ENCODE data around the gene CAPS2.

CAPS2 gene

DNA sequence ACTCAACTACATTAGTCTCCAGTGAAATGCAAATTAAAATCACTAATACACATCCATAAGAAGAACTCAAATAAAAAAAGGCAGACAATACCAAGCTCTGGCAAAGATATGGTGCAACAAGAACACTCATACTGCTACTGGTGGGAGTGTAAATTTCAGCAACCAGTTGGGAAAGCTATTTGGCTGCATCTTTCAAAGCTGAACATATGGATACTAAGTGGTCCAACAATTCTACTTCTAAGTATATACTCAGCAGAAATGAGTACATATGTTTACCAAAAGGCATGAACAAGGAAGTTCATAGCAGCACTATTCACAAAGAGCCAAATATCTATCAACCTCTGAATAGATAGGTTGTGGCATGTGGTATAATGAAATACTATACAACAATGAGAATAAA lies 27.3 kb downstream of the CAPS2 start:
- no peak overlapping the region for H3K4me3 ChIP-seq (ENCODE audit: low read depth, low read length)
- TF ChIP-seq, protein P1, sequence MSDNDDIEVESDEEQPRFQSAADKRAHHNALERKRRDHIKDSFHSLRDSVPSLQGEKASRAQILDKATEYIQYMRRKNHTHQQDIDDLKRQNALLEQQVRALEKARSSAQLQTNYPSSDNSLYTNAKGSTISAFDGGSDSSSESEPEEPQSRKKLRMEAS (IDR thresholded peaks at IDR 0.05; ENCODE audit: low read depth, low read length): no peak
- TF ChIP-seq POLR2A (IDR thresholded peaks at IDR 0.05; ENCODE audit: extremely low read depth, insufficient read length) (no peak), MYC (IDR thresholded peaks at IDR 0.05; ENCODE audit: low read depth, low read length) (no peak)
- TF ChIP-seq, protein P2, sequence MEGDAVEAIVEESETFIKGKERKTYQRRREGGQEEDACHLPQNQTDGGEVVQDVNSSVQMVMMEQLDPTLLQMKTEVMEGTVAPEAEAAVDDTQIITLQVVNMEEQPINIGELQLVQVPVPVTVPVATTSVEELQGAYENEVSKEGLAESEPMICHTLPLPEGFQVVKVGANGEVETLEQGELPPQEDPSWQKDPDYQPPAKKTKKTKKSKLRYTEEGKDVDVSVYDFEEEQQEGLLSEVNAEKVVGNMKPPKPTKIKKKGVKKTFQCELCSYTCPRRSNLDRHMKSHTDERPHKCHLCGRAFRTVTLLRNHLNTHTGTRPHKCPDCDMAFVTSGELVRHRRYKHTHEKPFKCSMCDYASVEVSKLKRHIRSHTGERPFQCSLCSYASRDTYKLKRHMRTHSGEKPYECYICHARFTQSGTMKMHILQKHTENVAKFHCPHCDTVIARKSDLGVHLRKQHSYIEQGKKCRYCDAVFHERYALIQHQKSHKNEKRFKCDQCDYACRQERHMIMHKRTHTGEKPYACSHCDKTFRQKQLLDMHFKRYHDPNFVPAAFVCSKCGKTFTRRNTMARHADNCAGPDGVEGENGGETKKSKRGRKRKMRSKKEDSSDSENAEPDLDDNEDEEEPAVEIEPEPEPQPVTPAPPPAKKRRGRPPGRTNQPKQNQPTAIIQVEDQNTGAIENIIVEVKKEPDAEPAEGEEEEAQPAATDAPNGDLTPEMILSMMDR (IDR thresholded peaks at IDR 0.05; ENCODE audit: low read depth, low read length): no peak
- DNase-seq (ENCODE audit: low read depth): no peak

DNA sequence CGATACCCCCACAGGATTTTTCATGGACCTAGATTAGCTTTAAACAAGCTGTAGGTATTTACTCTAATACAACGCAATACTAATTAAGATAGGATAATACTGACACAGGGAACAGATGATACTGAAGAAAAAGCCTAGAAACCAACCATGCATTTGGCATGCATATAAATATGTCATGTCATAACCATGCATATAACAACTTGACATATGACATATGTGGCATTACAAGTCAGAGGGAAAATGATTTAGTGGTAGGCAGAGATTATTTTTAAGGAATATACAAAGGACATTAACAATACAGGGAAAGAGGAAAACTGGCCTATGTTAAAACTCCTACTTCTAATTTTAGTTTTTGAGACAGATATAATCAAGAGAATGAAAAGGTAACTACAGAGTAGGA lies 27.9 kb downstream of the CAPS2 start:
- no peak for DNase-seq (ENCODE audit: low read depth)
- TF ChIP-seq MYC (IDR thresholded peaks at IDR 0.05; ENCODE audit: low read depth, low read length) (no peak), POLR2A (IDR thresholded peaks at IDR 0.05; ENCODE audit: extremely low read depth, insufficient read length) (no peak)
- TF ChIP-seq, protein P1 (IDR thresholded peaks at IDR 0.05; ENCODE audit: low read depth, low read length): no peak
- TF ChIP-seq, protein P2 (IDR thresholded peaks at IDR 0.05; ENCODE audit: low read depth, low read length): no peak
- no peak overlapping the region for H3K4me3 ChIP-seq (ENCODE audit: low read depth, low read length)

DNA sequence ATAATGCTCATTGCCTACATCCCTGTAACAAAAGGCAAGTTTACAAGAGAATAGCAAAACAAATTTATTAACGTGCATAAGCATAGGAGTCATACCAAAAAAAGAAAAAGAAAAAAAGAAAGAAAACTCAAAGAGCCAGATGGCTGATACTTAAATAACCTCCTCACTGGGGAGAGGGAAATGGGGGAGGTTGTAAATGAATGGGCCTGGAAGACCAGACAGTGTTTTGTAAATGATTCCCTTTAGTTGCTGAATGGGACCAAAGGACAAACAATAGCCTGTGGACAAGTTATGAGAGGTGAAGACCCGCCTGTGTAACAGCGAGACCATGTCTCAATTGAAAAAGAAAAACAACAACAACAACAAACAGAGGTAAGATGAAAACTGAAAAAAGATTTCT lies 35.3 kb downstream of the CAPS2 start:
- H3K4me3 ChIP-seq (ENCODE audit: low read depth, low read length): no peak overlapping the region
- no peak for DNase-seq (ENCODE audit: low read depth)

DNA sequence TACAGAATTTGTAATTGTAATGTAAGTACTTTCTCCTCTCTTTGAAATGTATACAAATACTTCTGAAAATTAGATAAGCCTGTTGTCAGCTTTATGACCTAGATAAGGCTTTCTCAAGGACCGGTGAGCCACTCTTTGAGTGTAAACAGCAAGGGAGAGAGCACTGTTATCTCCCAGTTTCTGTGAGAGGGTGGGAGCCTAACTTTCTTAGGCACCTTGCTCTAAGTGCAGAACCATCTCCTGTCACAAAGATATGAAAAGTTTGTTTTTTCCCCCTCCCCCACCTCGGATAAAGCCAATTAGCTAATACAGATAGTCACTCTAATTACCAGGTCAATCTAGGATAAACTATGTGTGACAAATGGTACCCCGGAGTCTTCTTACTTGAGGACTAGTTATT lies 35.8 kb downstream of the CAPS2 start:
- H3K4me3 ChIP-seq (ENCODE audit: low read depth, low read length): no peak overlapping the region
- DNase-seq (ENCODE audit: low read depth): no peak
- TF ChIP-seq MYC (IDR thresholded peaks at IDR 0.05; ENCODE audit: low read depth, low read length) (no peak), POLR2A (IDR thresholded peaks at IDR 0.05; ENCODE audit: extremely low read depth, insufficient read length) (no peak)
- TF ChIP-seq, protein P2 (IDR thresholded peaks at IDR 0.05; ENCODE audit: low read depth, low read length): no peak
- TF ChIP-seq, protein P1 (IDR thresholded peaks at IDR 0.05; ENCODE audit: low read depth, low read length): no peak

More for the DNA sequence above, 35.3 kb downstream of the CAPS2 start:
- TF ChIP-seq, protein P2 (IDR thresholded peaks at IDR 0.05; ENCODE audit: low read depth, low read length): no peak
- TF ChIP-seq, protein P1 (IDR thresholded peaks at IDR 0.05; ENCODE audit: low read depth, low read length): no peak
- TF ChIP-seq POLR2A (IDR thresholded peaks at IDR 0.05; ENCODE audit: extremely low read depth, insufficient read length) (no peak), MYC (IDR thresholded peaks at IDR 0.05; ENCODE audit: low read depth, low read length) (no peak)

DNA sequence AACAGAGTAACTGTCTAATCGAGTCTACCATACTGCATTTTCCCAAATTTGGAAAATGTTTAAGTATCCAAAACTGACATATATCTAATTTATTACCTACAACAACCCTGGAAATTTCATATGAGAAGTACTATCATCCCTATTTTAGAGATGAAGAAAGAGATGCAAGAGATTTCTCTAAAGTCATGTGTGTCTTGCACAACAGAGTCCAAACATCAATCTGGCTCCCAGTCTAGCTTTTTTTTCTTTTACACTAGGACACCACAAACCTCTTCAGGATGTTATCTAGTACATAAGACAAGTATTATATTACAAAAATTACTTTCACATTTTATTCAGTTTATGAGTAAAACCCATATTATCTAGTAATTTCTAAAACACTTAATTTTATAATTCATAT lies 39.1 kb downstream of the CAPS2 start:
- TF ChIP-seq, protein P1 (IDR thresholded peaks at IDR 0.05; ENCODE audit: low read depth, low read length): no peak
- TF ChIP-seq POLR2A (IDR thresholded peaks at IDR 0.05; ENCODE audit: extremely low read depth, insufficient read length): no peak
- TF ChIP-seq MYC (IDR thresholded peaks at IDR 0.05; ENCODE audit: low read depth, low read length): no peak
- TF ChIP-seq, protein P2 (IDR thresholded peaks at IDR 0.05; ENCODE audit: low read depth, low read length): no peak
- no peak overlapping the region for H3K4me3 ChIP-seq (ENCODE audit: low read depth, low read length)
- DNase-seq (ENCODE audit: low read depth): no peak
